NCI-H69 (cell line): Measurements from ENCODE around the gene KCNB1.
"Not testable (repeated sequence)": the region's sequence is repeated elsewhere in the genome, so short reads cannot be mapped to it uniquely, and the experiment has no call there.

ENCODE experiments used
- DNase-seq: peaks from one replicate; lab custom pipeline; 2025; lab: John Stamatoyannopoulos, UW

KCNB1 gene

GRCh38 chr20:49319208-49319809 lies 163.2 kb downstream of the KCNB1 start:
- peak; percentile 47 for DNase-seq

- peak; percentile 28 for DNase-seq
These were observed 163.8 kb downstream of the KCNB1 start for GRCh38 chr20:49318430-49319207.

- DNase-seq = no peak
These were observed 164.4 kb downstream of the KCNB1 start for GRCh38 chr20:49318091-49318429.

GRCh38 chr20:49316704-49317103 lies 165.8 kb downstream of the KCNB1 start:
- DNase-seq = no peak

- no peak for DNase-seq
These were observed 166.9 kb downstream of the KCNB1 start for GRCh38 chr20:49315580-49315979.

GRCh38 chr20:49314052-49314451 lies 168.4 kb downstream of the KCNB1 start:
- not testable (repeated sequence) for DNase-seq
